ENCODE data around the gene SOD1.

The SOD1 gene

GRCh38 chr21:31656199-31657095 lies 3.0 kb upstream of the SOD1 start:
- TF ChIP-seq, protein P1, sequence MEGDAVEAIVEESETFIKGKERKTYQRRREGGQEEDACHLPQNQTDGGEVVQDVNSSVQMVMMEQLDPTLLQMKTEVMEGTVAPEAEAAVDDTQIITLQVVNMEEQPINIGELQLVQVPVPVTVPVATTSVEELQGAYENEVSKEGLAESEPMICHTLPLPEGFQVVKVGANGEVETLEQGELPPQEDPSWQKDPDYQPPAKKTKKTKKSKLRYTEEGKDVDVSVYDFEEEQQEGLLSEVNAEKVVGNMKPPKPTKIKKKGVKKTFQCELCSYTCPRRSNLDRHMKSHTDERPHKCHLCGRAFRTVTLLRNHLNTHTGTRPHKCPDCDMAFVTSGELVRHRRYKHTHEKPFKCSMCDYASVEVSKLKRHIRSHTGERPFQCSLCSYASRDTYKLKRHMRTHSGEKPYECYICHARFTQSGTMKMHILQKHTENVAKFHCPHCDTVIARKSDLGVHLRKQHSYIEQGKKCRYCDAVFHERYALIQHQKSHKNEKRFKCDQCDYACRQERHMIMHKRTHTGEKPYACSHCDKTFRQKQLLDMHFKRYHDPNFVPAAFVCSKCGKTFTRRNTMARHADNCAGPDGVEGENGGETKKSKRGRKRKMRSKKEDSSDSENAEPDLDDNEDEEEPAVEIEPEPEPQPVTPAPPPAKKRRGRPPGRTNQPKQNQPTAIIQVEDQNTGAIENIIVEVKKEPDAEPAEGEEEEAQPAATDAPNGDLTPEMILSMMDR (IDR thresholded peaks at IDR 0.05; ENCODE audit: insufficient read depth, low read depth, low read length, missing control alignments): no peak
- peak; percentile 66 for DNase-seq (ENCODE audit: low read depth)
- H3K4me3 ChIP-seq (ENCODE audit: low read depth, low read length): no peak overlapping the region

GRCh38 chr21:31658053-31658452 lies 1.4 kb upstream of the SOD1 start:
- DNase-seq (ENCODE audit: low read depth): no peak
- no peak overlapping the region for H3K4me3 ChIP-seq (ENCODE audit: low read depth, low read length)
- TF ChIP-seq, protein P1 (IDR thresholded peaks at IDR 0.05; ENCODE audit: insufficient read depth, low read depth, low read length, missing control alignments): no peak

GRCh38 chr21:31659286-31659535 lies 282 bp upstream of the SOD1 start:
- DNase-seq (ENCODE audit: low read depth): no peak
- TF ChIP-seq, protein P1 (IDR thresholded peaks at IDR 0.05; ENCODE audit: insufficient read depth, low read depth, low read length, missing control alignments): no peak
- peak overlapping the region; percentile 53 for H3K4me3 ChIP-seq (ENCODE audit: low read depth, low read length)

GRCh38 chr21:31660259-31660565 lies 719 bp downstream of the SOD1 start:
- TF ChIP-seq, protein P1 (IDR thresholded peaks at IDR 0.05; ENCODE audit: insufficient read depth, low read depth, low read length, missing control alignments): no peak
- no peak for DNase-seq (ENCODE audit: low read depth)
- H3K4me3 ChIP-seq (ENCODE audit: low read depth, low read length): peak overlapping the region; percentile 87

DNA sequence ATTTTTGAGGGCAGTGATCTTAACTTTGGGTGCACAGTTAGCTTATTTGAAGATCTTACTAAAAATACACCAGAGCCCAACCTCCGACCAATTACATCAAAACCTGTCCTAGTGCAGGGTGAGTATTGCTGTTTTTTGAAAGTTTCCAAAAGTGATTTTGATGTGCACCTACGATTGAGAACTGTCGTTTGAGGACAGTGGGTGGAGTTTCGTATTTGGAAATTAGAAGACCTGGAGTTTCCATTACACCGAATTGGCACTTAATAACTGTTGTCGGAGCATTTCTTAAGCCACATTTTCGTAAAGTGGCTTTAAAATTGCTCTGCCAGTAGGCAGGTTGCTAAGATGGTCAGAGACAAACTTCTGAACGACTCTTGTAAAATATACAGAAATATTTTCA lies 1.1 kb downstream of the SOD1 start:
- peak overlapping the region; percentile 87 for H3K4me3 ChIP-seq (ENCODE audit: low read depth, low read length)
- no peak for DNase-seq (ENCODE audit: low read depth)
- TF ChIP-seq, protein P1 (IDR thresholded peaks at IDR 0.05; ENCODE audit: insufficient read depth, low read depth, low read length, missing control alignments): no peak

GRCh38 chr21:31663584-31664249 lies 4.2 kb downstream of the SOD1 start:
- TF ChIP-seq, protein P1 (IDR thresholded peaks at IDR 0.05; ENCODE audit: insufficient read depth, low read depth, low read length, missing control alignments): no peak

More at GRCh38 chr21:31663584-31664249, 4.2 kb downstream of the SOD1 start:
- no peak overlapping the region for H3K4me3 ChIP-seq (ENCODE audit: low read depth, low read length)
- DNase-seq (ENCODE audit: low read depth): no peak
